Measurements from ENCODE around the gene CACNA2D2. TPM values are rescaled to one million over a fixed set of nuclear protein-coding genes. Genes with fewer than 3 reads are reported as not detected.
A peak's percentile ranks its signal among the peaks of the same experiment; 100 is the strongest.

Gene CACNA2D2
- total and polyA plus RNA-seq, 2 of the 4 experiments (the other 2 are of a cell fraction), result 0.15 TPM; not detected in 1

DNA sequence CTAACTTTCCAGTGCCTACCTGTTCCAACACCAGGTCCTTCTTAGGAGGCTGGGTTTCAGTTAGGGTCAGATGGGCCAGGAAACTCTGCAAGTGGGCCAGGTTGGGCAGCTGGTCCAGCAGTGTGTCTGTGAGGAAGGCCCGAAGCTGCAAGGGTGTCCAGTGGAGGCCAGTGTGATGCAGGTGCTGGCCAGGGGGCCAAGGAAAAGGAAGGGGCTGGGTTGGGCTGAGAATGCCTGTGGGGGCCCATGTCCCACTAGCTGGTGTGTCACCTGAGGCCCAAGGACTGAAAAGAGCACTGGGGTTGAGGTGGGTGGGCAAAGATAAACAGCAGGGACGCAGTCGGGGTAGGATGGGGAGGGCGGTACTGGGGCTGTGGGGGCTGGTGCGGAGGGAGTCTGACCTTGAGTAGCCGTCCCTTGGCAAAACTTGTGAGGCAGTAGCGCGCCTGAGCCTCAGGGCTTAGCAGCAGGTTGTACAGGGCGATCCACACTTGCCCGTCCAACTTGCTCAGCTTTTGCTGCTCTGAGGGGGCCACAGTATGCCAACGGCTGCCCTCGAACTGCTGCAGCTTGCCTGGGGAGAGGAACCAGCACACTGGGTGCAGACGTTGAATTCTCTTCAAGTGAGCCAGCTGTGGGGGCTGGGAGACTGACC is 161.3 kb downstream of the CACNA2D2 start:
- WGBS, 2 experiments (ENCODE audit: extremely low coverage in 2 of 2, insufficient read length in 1 of 2), result 83% methylated on average over 6 of the region's 13 CpGs; no CpG with 5 or more reads in 1 of the 2 experiments
- Histone ChIP-seq H3K9me1 (ENCODE audit: insufficient read depth, low read length) (peaks cover 11% of the 10 kb centered on the region), H2AK5ac (ENCODE audit: low read depth, low read length) (no peak overlapping the region), H3K4me1 (ENCODE audit: control insufficient read depth, insufficient read depth, low read length) (peaks cover 18% of the 10 kb centered on the region), H2AFZ (replicated peaks; ENCODE audit: low read length, poor library complexity) (peak overlapping the region; percentile 39), H2BK120ac (ENCODE audit: low read depth, low read length) (no peak overlapping the region), H2BK15ac (ENCODE audit: low read depth, low read length) (no peak overlapping the region), H3K9me3 (ENCODE audit: control insufficient read depth, insufficient read depth, low read length) (no peaks in the 10 kb centered on the region), H3K36me3 (ENCODE audit: control insufficient read depth, insufficient read depth, low read length) (no peaks in the 10 kb centered on the region), H2BK5ac (ENCODE audit: low read depth, low read length, poor library complexity, severe bottlenecking) (no peak overlapping the region), H4K5ac (ENCODE audit: low read depth, low read length) (no peak overlapping the region), H3K27ac (ENCODE audit: insufficient read depth, low read length) (no peak overlapping the region), H2BK20ac (ENCODE audit: low read depth, low read length) (no peak overlapping the region), H4K20me1 (ENCODE audit: insufficient read depth, low read length) (peaks cover 2% of the 10 kb centered on the region; the same call in 1 of the 2 replicates), H3K4me3 (ENCODE audit: insufficient read depth, low read depth, low read length) (no peak overlapping the region), H2AK9ac (replicated peaks; ENCODE audit: low read depth, low read length, poor library complexity) (peak overlapping the region; percentile 23), H3K79me1 (ENCODE audit: low read depth in 1 of 2, low read length in 2 of 2) (peaks cover 6 to 31% of the 10 kb centered on the region in 2 experiments; a peak in 3 of 4 replicates), H3K4ac (ENCODE audit: low read depth, low read length) (no peak overlapping the region), H3K18ac (ENCODE audit: low read depth, low read length) (no peak overlapping the region), H3K4me2 (ENCODE audit: low read depth, low read length) (no peak overlapping the region), H3K23ac (ENCODE audit: low read depth, low read length) (no peak overlapping the region), H3K14ac (replicated peaks; ENCODE audit: low read depth, low read length) (no peak overlapping the region), H4K8ac (ENCODE audit: low read depth in 2 of 2, low read length in 2 of 2) (no peak overlapping the region), H3K56ac (ENCODE audit: extremely low read depth, insufficient read depth, low read length) (no peak overlapping the region), H4K91ac (ENCODE audit: insufficient read depth, low read depth, low read length) (no peak overlapping the region), H3K27me3 (ENCODE audit: control insufficient read depth, insufficient read depth, low read length) (no peaks in the 10 kb centered on the region), H3K9ac (ENCODE audit: low read depth, low read length) (no peak overlapping the region)
- in situ Hi-C loops (cut with MboI; ENCODE audit: low sequenced_read_pairs) (loop anchor here (25.0 kb wide), 3 partner anchors 1045 to 1820 kb away; partner anchors contain the start of genes ABHD14B, GPR62, MANF and PCBP4), dilution Hi-C loops (cut with HindIII; ENCODE audit: low sequenced_read_pairs, unreplicated experiment) (no loop called here), intact Hi-C loops (cut with micrococcal nuclease) (no loop called here)
- ATAC-seq (ENCODE audit: low read depth) (no peak), DNase-seq (no peak)
- TF ChIP-seq MXI1 (IDR thresholded peaks at IDR 0.05; ENCODE audit: borderline replicate concordance, low read depth, low read length) (no peak), POLR2A (IDR thresholded peaks at IDR 0.05; ENCODE audit: low read depth, low read length) (no peak), CEBPB (IDR thresholded peaks at IDR 0.05; ENCODE audit: low read depth, low read length) (no peak), CHD1 (IDR thresholded peaks at IDR 0.05; ENCODE audit: low read depth, low read length) (no peak), MAZ (IDR thresholded peaks at IDR 0.05; ENCODE audit: borderline replicate concordance, low read depth, low read length) (no peak), RFX5 (IDR thresholded peaks at IDR 0.05; ENCODE audit: low read depth, low read length) (no peak), NFE2L2 (IDR thresholded peaks at IDR 0.05; ENCODE audit: low read depth, low read length) (no peak)
- TF ChIP-seq, protein P1, sequence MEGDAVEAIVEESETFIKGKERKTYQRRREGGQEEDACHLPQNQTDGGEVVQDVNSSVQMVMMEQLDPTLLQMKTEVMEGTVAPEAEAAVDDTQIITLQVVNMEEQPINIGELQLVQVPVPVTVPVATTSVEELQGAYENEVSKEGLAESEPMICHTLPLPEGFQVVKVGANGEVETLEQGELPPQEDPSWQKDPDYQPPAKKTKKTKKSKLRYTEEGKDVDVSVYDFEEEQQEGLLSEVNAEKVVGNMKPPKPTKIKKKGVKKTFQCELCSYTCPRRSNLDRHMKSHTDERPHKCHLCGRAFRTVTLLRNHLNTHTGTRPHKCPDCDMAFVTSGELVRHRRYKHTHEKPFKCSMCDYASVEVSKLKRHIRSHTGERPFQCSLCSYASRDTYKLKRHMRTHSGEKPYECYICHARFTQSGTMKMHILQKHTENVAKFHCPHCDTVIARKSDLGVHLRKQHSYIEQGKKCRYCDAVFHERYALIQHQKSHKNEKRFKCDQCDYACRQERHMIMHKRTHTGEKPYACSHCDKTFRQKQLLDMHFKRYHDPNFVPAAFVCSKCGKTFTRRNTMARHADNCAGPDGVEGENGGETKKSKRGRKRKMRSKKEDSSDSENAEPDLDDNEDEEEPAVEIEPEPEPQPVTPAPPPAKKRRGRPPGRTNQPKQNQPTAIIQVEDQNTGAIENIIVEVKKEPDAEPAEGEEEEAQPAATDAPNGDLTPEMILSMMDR (conservative IDR thresholded peaks at IDR 0.05; ENCODE audit: low read depth, low read length), result no peak
- TF ChIP-seq, protein P2, sequence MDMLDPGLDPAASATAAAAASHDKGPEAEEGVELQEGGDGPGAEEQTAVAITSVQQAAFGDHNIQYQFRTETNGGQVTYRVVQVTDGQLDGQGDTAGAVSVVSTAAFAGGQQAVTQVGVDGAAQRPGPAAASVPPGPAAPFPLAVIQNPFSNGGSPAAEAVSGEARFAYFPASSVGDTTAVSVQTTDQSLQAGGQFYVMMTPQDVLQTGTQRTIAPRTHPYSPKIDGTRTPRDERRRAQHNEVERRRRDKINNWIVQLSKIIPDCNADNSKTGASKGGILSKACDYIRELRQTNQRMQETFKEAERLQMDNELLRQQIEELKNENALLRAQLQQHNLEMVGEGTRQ (IDR thresholded peaks at IDR 0.05; ENCODE audit: low read depth, low read length), result no peak
- CTCF ChIA-PET, result no interaction called here
- no TSS peak for BruUV-seq (replicated peaks)
- POLR2A ChIA-PET (ENCODE audit: unreplicated experiment), result no interaction called here
